GM23338 (cell line): ENCODE data around the gene C22orf15.

ENCODE experiments used
- TF ChIP-seq, protein P1 (sequence below), 2 experiments: fragments of 200-600 bp in 1 of 2; sonication (generic) in 1 of 2; conservative IDR thresholded peaks; 2 replicates each; pipeline versions ENCODE4 v1.5.1 to v1.6.1; 2016 to 2017; ENCODE audit warnings: antibody characterized with exemption in 2 of 2, low read depth in 2 of 2, mild to moderate bottlenecking in 2 of 2, moderate library complexity in 1 of 2
- TF ChIP-seq, protein P2 (sequence below): IDR thresholded peaks from 2 replicates; pipeline ENCODE4 v1.6.1; 2016; ENCODE audit warnings: antibody characterized with exemption

DNA sequence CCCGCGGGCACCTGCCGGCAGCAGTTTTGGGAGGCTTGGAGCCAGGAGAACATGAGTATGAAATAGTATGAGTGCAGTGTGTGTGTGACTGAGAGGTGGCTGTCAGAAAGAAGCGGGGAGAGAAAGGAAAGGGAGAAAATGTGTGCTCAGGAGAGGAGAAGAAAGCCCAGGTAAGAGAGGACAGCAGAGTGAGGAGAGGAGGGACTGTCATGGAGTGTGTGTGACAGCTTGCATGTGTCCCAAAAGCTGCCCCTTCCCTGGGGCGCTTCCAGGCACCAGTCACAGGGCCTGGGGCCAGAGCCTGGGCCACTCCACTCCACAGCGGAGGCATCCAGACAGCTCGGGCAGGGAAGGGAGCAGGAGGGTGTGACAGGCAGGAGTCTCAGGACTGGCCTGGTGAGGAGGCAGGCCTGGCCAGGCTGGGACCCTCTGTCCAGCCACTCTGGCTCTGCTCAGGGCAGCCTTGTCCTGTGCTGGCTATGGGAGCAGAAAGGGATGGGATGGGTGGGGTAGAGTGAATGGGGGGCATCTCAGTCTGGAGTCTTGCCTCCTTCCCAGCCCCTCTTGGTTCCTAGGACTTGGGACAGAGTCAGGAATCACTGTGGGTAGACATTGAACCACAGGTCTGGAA lies 10.8 kb downstream of the C22orf15 start:
- TF ChIP-seq, protein P1, sequence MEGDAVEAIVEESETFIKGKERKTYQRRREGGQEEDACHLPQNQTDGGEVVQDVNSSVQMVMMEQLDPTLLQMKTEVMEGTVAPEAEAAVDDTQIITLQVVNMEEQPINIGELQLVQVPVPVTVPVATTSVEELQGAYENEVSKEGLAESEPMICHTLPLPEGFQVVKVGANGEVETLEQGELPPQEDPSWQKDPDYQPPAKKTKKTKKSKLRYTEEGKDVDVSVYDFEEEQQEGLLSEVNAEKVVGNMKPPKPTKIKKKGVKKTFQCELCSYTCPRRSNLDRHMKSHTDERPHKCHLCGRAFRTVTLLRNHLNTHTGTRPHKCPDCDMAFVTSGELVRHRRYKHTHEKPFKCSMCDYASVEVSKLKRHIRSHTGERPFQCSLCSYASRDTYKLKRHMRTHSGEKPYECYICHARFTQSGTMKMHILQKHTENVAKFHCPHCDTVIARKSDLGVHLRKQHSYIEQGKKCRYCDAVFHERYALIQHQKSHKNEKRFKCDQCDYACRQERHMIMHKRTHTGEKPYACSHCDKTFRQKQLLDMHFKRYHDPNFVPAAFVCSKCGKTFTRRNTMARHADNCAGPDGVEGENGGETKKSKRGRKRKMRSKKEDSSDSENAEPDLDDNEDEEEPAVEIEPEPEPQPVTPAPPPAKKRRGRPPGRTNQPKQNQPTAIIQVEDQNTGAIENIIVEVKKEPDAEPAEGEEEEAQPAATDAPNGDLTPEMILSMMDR (conservative IDR thresholded peaks at IDR 0.05; ENCODE audit: low read depth in 2 of 2), result no peak
- TF ChIP-seq, protein P2, sequence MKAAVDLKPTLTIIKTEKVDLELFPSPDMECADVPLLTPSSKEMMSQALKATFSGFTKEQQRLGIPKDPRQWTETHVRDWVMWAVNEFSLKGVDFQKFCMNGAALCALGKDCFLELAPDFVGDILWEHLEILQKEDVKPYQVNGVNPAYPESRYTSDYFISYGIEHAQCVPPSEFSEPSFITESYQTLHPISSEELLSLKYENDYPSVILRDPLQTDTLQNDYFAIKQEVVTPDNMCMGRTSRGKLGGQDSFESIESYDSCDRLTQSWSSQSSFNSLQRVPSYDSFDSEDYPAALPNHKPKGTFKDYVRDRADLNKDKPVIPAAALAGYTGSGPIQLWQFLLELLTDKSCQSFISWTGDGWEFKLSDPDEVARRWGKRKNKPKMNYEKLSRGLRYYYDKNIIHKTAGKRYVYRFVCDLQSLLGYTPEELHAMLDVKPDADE, result no peak
